Pancreas (tissue), 10 donors: ENCODE results near the gene MORC4. TPM values are rescaled to one million over a fixed set of nuclear protein-coding genes. Genes with fewer than 3 reads are reported as not detected.
A peak's percentile ranks its signal among the peaks of the same experiment; 100 is the strongest.

ENCODE experiments used
- ATAC-seq, 4 donors: fragments of 200-7000 bp; cut with Tn5 transposase; one replicate each; pipeline versions ENCODE4 v1.8.0 to v1.9.1; 2020; ENCODE audit warnings: mild to moderate bottlenecking in 4 of 4, moderate library complexity in 4 of 4
- DNase-seq, 6 donors: peaks; one replicate each; pipeline ENCODE4 v3.0.0-alpha.2; 2020
- FAIRE-seq: peaks from 2 replicates; lab custom pipeline; 2012; peaks lifted over from hg19 to GRCh38; lab: Jason Lieb, UNC
- H3K27ac ChIP-seq, 4 donors: fragments of 200-600 bp; sonication (generic); 1 replicate in 3 of 4; 2 replicates in 1 of 4; pipeline versions ENCODE4 v1.5.0 to v1.8.0; 2020
- H3K27me3 ChIP-seq, 4 donors: fragments of 200-600 bp; one replicate each; pipeline ENCODE4 v1.8.0; 2021
- H3K36me3 ChIP-seq, 3 donors: fragments of 200-600 bp; sonication (generic) in 1 of 3; one replicate each; pipeline versions ENCODE4 v1.5.0 to v1.8.0; 2020 to 2021
- H3K4me1 ChIP-seq, 3 donors: fragments of 200-600 bp; one replicate each; pipeline ENCODE4 v1.8.0; 2021
- H3K4me3 ChIP-seq, 4 donors: fragments of 200-600 bp; sonication (generic) in 2 of 4; one replicate each; pipeline versions ENCODE4 v1.5.0 to v1.8.0; 2020 to 2021
- H3K9me3 ChIP-seq, 4 donors: fragments of 200-600 bp; one replicate each; pipeline ENCODE4 v1.8.0; 2021
- WGBS, 2 donors: extraction: QIAGEN DNeasy Blood & Tissue Kit; methylation state at CpG; one replicate each; pipeline ENCODE4 v1.1.7; 2013; 5-methylcytosine and 5-hydroxymethylcytosine counted together
- intact Hi-C, 3 donors: fragments of 100-400 bp; cut with DNase I; formaldehyde crosslinking; loops; one replicate each; pipeline versions ENCODE4 v1.11.1 to v1.14.2; 2022
- polyA plus RNA-seq, 2 donors: library from polyadenylated mRNA; stranded (reverse); fragments of 200-250 nt; gene quantifications; one replicate each; pipeline ENCODE4 v1.2.3, GENCODE V29; 2013
- total RNA-seq, 6 donors: library from RNA; stranded (reverse); fragmentation: NEBNext Ultra II Directional in 4 of 6; extraction: Animal tissue kit (Norgen Biotek cat#: 25700) in 4 of 6; gene quantifications; one replicate each; pipeline versions ENCODE4 v1.2.1 to v1.2.4, GENCODE V29; 2021 to 2023
- TF ChIP-seq, protein P1 (sequence below), 4 donors: fragments of 200-600 bp; sonication (generic) in 3 of 4; IDR thresholded peaks; one replicate each; pipeline versions ENCODE4 v1.5.0 to v1.8.0; 2021; ENCODE audit warnings: antibody characterized with exemption in 4 of 4
- donor health status: healthy with polysubstance abuse.
- donor health status: DM: no; HTN: no; CAD: no; lungs with moderate emphysema.
- donor health status: DM: no; HTN: no; CAD: no.
- donor health status: control.
- donor health status: control.
- donor health status: Bipolar disorder and iron deficiency.
- donor health status: DM: yes; HTN: yes; CAD: no.
- donor health status: DM: no; HTN: no; CAD: no.
- donor health status: DM: no; HTN: no; CAD: no.
- donor health status: DM: yes; HTN: yes; CAD: no.

MORC4 gene
- total and polyA plus RNA-seq, 8 donors: 5.4 to 12.6 (median 9.9) TPM

DNA sequence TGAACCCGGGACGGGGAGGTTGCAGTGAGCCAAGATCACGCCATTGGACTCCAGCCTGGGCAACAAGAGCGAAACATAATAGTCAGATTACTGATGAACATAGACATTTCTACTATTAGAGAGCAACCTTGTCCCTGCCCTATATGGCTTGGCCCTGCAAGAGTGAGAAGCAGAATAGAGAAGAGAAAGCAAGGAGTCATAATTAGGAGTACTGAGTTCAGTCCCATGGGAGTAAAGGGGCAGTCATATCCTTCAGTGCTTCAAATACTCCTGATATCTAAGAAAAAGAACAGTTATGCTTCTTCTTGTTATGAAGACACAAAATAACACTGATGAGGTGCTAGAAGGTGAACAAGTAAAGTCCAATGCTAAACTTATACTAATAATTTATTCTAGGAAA, 46.0 kb downstream of the MORC4 start:
- ATAC-seq (no peak), FAIRE-seq (no peak), DNase-seq (no peak)
- no peak overlapping the region for H3K4me3 ChIP-seq
- H3K36me3 ChIP-seq: no peaks in the 10 kb centered on the region
- no peaks in the 10 kb centered on the region for H3K9me3 ChIP-seq
- no peak overlapping the region for H3K27ac ChIP-seq
- H3K4me1 ChIP-seq: no peaks in the 10 kb centered on the region
- TF ChIP-seq, protein P1, sequence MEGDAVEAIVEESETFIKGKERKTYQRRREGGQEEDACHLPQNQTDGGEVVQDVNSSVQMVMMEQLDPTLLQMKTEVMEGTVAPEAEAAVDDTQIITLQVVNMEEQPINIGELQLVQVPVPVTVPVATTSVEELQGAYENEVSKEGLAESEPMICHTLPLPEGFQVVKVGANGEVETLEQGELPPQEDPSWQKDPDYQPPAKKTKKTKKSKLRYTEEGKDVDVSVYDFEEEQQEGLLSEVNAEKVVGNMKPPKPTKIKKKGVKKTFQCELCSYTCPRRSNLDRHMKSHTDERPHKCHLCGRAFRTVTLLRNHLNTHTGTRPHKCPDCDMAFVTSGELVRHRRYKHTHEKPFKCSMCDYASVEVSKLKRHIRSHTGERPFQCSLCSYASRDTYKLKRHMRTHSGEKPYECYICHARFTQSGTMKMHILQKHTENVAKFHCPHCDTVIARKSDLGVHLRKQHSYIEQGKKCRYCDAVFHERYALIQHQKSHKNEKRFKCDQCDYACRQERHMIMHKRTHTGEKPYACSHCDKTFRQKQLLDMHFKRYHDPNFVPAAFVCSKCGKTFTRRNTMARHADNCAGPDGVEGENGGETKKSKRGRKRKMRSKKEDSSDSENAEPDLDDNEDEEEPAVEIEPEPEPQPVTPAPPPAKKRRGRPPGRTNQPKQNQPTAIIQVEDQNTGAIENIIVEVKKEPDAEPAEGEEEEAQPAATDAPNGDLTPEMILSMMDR (IDR thresholded peaks at IDR 0.05): no peak
- intact Hi-C loops: loop anchor here in 2 of 3 donors (5.0 to 10.0 kb wide), 2 partner anchors 52 to 59 kb away; partner anchors contain the start of gene RIPPLY1 (in 1 of the 2)
- no peaks in the 10 kb centered on the region for H3K27me3 ChIP-seq
- WGBS, 2 donors: 95 to 97% methylated on average over 4 of the region's 4 CpGs

DNA sequence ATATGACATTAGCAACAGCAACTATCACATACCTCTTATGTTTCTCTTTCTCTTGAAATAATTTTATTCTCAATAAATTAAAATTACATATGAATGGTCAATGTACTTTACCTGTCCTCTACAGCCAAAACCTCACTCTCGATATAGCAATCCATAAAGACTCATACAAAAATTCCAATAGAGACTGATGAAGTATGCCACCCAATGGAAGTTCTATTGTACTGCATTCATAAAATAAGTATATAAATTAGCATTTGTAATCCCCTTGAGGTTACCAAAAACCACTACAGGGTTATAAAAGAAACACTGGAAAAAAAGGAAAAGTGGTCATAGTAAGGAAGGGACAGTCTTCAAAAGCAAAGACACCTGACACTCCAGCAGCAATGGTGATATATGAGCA, 47.0 kb downstream of the MORC4 start:
- H3K36me3 ChIP-seq: no peaks in the 10 kb centered on the region
- H3K9me3 ChIP-seq: no peaks in the 10 kb centered on the region
- TF ChIP-seq, protein P1 (IDR thresholded peaks at IDR 0.05): peak in 3 of 4 donors; percentile 32 to 44 (median 34)
- intact Hi-C loops: loop anchor here in 2 of 3 donors (5.0 to 10.0 kb wide), 2 partner anchors 51 to 58 kb away; partner anchors contain the start of gene RIPPLY1 (in 1 of the 2)
- no peak for FAIRE-seq
- H3K27ac ChIP-seq: no peak overlapping the region
- H3K4me1 ChIP-seq: no peaks in the 10 kb centered on the region
- H3K27me3 ChIP-seq: no peaks in the 10 kb centered on the region
- WGBS, 2 donors: 6 to 12% methylated on average over 1 of the region's 1 CpG
- H3K4me3 ChIP-seq: no peak overlapping the region
- DNase-seq: no peak
- ATAC-seq: peak in 3 of 4 donors; percentile 76 to 90 (median 82)

DNA sequence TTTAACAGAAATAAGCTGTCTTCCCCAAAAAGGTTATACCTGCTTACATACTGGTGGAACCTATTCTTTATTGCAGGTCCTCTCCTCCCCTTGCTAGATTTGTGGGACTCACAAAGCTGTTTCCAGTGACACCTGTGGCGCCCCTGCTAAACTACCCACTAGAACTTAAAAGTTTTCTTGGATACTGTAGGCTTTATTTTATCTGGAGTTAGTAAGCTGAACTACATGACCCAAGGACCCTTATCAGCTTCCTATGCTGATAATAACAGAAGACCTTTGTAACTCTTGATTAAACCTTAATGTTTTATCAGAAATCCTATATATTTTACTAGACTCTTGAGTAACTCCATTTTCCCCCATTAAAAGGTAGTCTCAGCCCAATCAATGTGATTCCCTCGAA, 47.5 kb downstream of the MORC4 start:
- intact Hi-C loops: loop anchor here in 2 of 3 donors (5.0 to 10.0 kb wide), 2 partner anchors 50 to 58 kb away; partner anchors contain the start of gene RIPPLY1 (in 1 of the 2)
- Histone ChIP-seq H3K9me3 (no peaks in the 10 kb centered on the region), H3K4me1 (no peaks in the 10 kb centered on the region), H3K27ac (no peak overlapping the region), H3K27me3 (no peaks in the 10 kb centered on the region), H3K36me3 (no peaks in the 10 kb centered on the region), H3K4me3 (no peak overlapping the region)
- WGBS, 2 donors: 35 to 49% methylated on average over 2 of the region's 2 CpGs
- TF ChIP-seq, protein P1 (IDR thresholded peaks at IDR 0.05): no peak
- DNase-seq: no peak
- FAIRE-seq: no peak
- ATAC-seq: peak in 2 of 4 donors; percentile 39 to 63

DNA sequence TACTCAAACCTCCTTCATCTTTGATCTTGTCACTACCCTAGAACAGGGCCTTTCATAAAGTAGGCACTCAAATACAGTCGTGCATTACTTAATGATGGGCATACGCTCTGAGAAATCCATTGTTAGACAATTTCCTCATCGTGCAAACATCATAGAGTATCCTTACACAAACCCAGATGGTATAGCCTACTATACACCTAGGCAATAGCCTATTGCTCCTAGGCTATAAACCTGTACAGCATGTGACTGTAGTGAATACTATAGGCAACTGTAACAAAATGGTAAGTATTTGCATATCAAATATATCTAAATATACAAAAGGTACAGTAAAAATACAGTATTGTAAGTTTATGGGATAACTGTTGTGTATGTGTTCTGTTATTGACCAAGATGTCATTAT, 47.9 kb downstream of the MORC4 start:
- DNase-seq: no peak
- TF ChIP-seq, protein P1 (IDR thresholded peaks at IDR 0.05): no peak
- intact Hi-C loops: loop anchor here in 2 of 3 donors (5.0 to 10.0 kb wide), 2 partner anchors 50 to 57 kb away; partner anchors contain the start of gene RIPPLY1 (in 1 of the 2)
- WGBS, 2 donors: 72 to 92% methylated on average over 3 of the region's 3 CpGs
- ATAC-seq: no peak
- Histone ChIP-seq H3K27ac (no peak overlapping the region), H3K9me3 (no peaks in the 10 kb centered on the region), H3K36me3 (no peaks in the 10 kb centered on the region), H3K4me1 (no peaks in the 10 kb centered on the region), H3K27me3 (no peaks in the 10 kb centered on the region), H3K4me3 (no peak overlapping the region)
- FAIRE-seq: no peak

DNA sequence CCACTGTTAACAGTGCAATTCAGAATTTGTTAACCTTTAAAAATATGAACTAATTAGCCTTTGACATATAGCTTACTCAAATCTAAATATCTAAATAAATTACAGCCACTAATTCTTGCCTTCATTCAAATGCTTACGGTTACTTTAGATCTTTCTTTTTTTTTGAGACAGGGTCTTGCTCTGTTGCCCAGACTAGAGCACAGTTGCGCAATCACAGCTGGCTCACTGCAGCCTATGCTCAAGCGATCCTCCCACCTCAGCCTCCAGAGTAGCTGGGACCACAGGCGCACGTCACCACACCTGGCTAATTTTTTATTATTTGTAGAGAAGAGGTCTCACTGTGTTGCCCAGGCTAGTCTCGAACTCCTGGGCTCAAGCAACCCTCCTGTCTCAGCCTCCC, 48.8 kb downstream of the MORC4 start:
- TF ChIP-seq, protein P1 (IDR thresholded peaks at IDR 0.05): no peak
- ATAC-seq (no peak), FAIRE-seq (no peak), DNase-seq (no peak)
- H3K27ac ChIP-seq: no peak overlapping the region
- no peak overlapping the region for H3K4me3 ChIP-seq
- no peaks in the 10 kb centered on the region for H3K27me3 ChIP-seq
- no peaks in the 10 kb centered on the region for H3K9me3 ChIP-seq
- no peaks in the 10 kb centered on the region for H3K4me1 ChIP-seq
- no peaks in the 10 kb centered on the region for H3K36me3 ChIP-seq
- WGBS, 2 donors: 88 to 93% methylated on average over 6 of the region's 6 CpGs
- intact Hi-C loops: loop anchor here in 2 of 3 donors (5.0 to 10.0 kb wide), 2 partner anchors 49 to 56 kb away; partner anchors contain the start of gene RIPPLY1 (in 1 of the 2)
